H9 (cell line): ENCODE results near the gene TMEM271. TPM values are rescaled to one million over a fixed set of nuclear protein-coding genes. Genes with fewer than 3 reads are reported as not detected.

ENCODE experiments used
- DNase-seq: peaks from one replicate; pipeline ENCODE4 v3.0.0-alpha.2; 2017
- H2AFZ ChIP-seq: one replicate; pipeline ENCODE4 v1.6.1; 2013; ENCODE audit warnings: mild to moderate bottlenecking, low read length, control low read depth, moderate library complexity
- H2AK5ac ChIP-seq: 2 replicates; pipeline ENCODE4 v1.6.1; 2013; ENCODE audit warnings: low read length, control low read depth, mixed read lengths; ENCODE audit not compliant: insufficient read length
- H2BK120ac ChIP-seq: one replicate; pipeline ENCODE4 v1.6.1; 2013; ENCODE audit warnings: low read depth, mild to moderate bottlenecking, low read length, control low read depth, inconsistent platforms; ENCODE audit not compliant: poor library complexity, severe bottlenecking
- H2BK12ac ChIP-seq: 2 replicates; pipeline ENCODE4 v1.6.1; 2013; ENCODE audit warnings: low read length, control low read depth, mixed read lengths, low read depth; ENCODE audit not compliant: insufficient read length
- H2BK15ac ChIP-seq: 2 replicates; pipeline ENCODE4 v1.6.1; 2013; ENCODE audit warnings: low read depth, low read length, control low read depth
- H2BK20ac ChIP-seq: one replicate; pipeline ENCODE4 v1.6.1; 2013; ENCODE audit warnings: low read depth, mild to moderate bottlenecking, low read length, control low read depth, inconsistent platforms; ENCODE audit not compliant: poor library complexity, severe bottlenecking
- H2BK5ac ChIP-seq: 2 replicates; pipeline ENCODE4 v1.6.1; 2013; ENCODE audit warnings: low read length, control low read depth, mixed read lengths; ENCODE audit not compliant: insufficient read length
- H3K14ac ChIP-seq: 2 replicates; pipeline ENCODE4 v1.6.1; 2013; ENCODE audit warnings: low read length, control low read depth; ENCODE audit not compliant: insufficient read depth
- H3K18ac ChIP-seq: 2 replicates; pipeline ENCODE4 v1.6.1; 2013; ENCODE audit warnings: low read depth, mild to moderate bottlenecking, mixed read lengths, low read length, control low read depth; ENCODE audit not compliant: insufficient read length
- H3K23ac ChIP-seq: 2 replicates; pipeline ENCODE4 v1.6.1; 2013; ENCODE audit warnings: low read length, control low read depth, mixed read lengths, low read depth; ENCODE audit not compliant: insufficient read length
- H3K23me2 ChIP-seq: 2 replicates; pipeline ENCODE4 v1.6.1; 2013; ENCODE audit warnings: low read depth, mild to moderate bottlenecking, mixed read lengths, low read length, control low read depth; ENCODE audit not compliant: insufficient read length, poor library complexity, severe bottlenecking
- H3K27ac ChIP-seq: 2 replicates; pipeline ENCODE4 v1.5.1; 2013; ENCODE audit warnings: low read length, control low read depth, mixed read lengths, low read depth; ENCODE audit not compliant: insufficient read length
- H3K27me3 ChIP-seq: 2 replicates; pipeline ENCODE4 v1.6.1; 2013; ENCODE audit warnings: low read length, control low read depth, inconsistent platforms; ENCODE audit not compliant: insufficient read depth
- H3K4ac ChIP-seq: 2 replicates; pipeline ENCODE4 v1.6.1; 2013; ENCODE audit warnings: low read depth, mild to moderate bottlenecking, control low read depth, inconsistent platforms, low read length, moderate library complexity
- H3K4me1 ChIP-seq: 2 replicates; pipeline ENCODE4 v1.6.1; 2013; ENCODE audit warnings: low read length, control low read depth, inconsistent platforms; ENCODE audit not compliant: insufficient read depth
- H3K4me2 ChIP-seq: 2 replicates; pipeline ENCODE4 v1.6.1; 2013; ENCODE audit warnings: low read length, control low read depth, mixed read lengths; ENCODE audit not compliant: insufficient read length, insufficient read depth
- H3K56ac ChIP-seq: 2 replicates; pipeline ENCODE4 v1.6.1; 2013; ENCODE audit warnings: low read depth, mild to moderate bottlenecking, mixed read lengths, low read length, control low read depth; ENCODE audit not compliant: insufficient read length
- H3K79me1 ChIP-seq: 2 replicates; pipeline ENCODE4 v1.6.1; 2013; ENCODE audit warnings: low read depth, mild to moderate bottlenecking, moderate library complexity, low read length, control low read depth, inconsistent platforms; ENCODE audit not compliant: insufficient read depth, poor library complexity, severe bottlenecking
- H3K79me2 ChIP-seq: 2 replicates; pipeline ENCODE4 v1.6.1; 2013; ENCODE audit warnings: low read length, control low read depth, inconsistent platforms; ENCODE audit not compliant: insufficient read depth
- H3K9ac ChIP-seq: 2 replicates; pipeline ENCODE4 v1.6.1; 2013; ENCODE audit warnings: low read length, control low read depth, mixed read lengths; ENCODE audit not compliant: insufficient read length; ENCODE audit errors: extremely low read depth
- H3K9me3 ChIP-seq: one replicate; pipeline ENCODE4 v1.6.1; 2013; ENCODE audit warnings: low read depth, low read length, inconsistent platforms; ENCODE audit not compliant: control insufficient read depth
- H3T11ph ChIP-seq: one replicate; pipeline ENCODE4 v1.6.1; 2013; ENCODE audit warnings: mild to moderate bottlenecking, low read length, control low read depth, inconsistent platforms
- H4K20me1 ChIP-seq: one replicate; pipeline ENCODE4 v1.6.1; 2013; ENCODE audit not compliant: control insufficient read depth, insufficient read length, insufficient read depth
- H4K5ac ChIP-seq: 2 replicates; pipeline ENCODE4 v1.6.1; 2013; ENCODE audit warnings: low read depth, mild to moderate bottlenecking, mixed read lengths, low read length, control low read depth; ENCODE audit not compliant: insufficient read length
- H4K8ac ChIP-seq: replicated peaks from 2 replicates; pipeline ENCODE4 v1.6.1; 2013; ENCODE audit warnings: low read length, control low read depth, mixed read lengths, low read depth; ENCODE audit not compliant: insufficient read length
- H4K91ac ChIP-seq: 2 replicates; pipeline ENCODE4 v1.6.1; 2013; ENCODE audit warnings: low read depth, mild to moderate bottlenecking, moderate library complexity, mixed read lengths, low read length, control low read depth; ENCODE audit not compliant: insufficient read length
- H3K27ac Mint-ChIP-seq, 3 experiments: 2 replicates in 2 of 3; 3 replicates in 1 of 3; pipeline ENCODE4 v1.8.0; 2020 to 2021; ENCODE audit warnings: mixed read lengths in 3 of 3, mild to moderate bottlenecking in 1 of 3, moderate library complexity in 1 of 3
- H3K27me3 Mint-ChIP-seq: 2 replicates; pipeline ENCODE4 v1.8.0; 2021; ENCODE audit warnings: low read depth, mild to moderate bottlenecking, moderate library complexity, mixed read lengths
- H3K36me3 Mint-ChIP-seq, 3 experiments: 2 replicates in 2 of 3; 3 replicates in 1 of 3; pipeline ENCODE4 v1.8.0; 2020 to 2021; ENCODE audit warnings: low read depth in 3 of 3, mixed read lengths in 3 of 3; ENCODE audit not compliant: insufficient read depth in 1 of 3
- H3K4me1 Mint-ChIP-seq, 2 experiments: 2 replicates each; pipeline ENCODE4 v1.8.0; 2020; ENCODE audit warnings: mixed read lengths in 2 of 2
- H3K4me3 Mint-ChIP-seq, 2 experiments: 2 replicates in 1 of 2; 3 replicates in 1 of 2; pipeline ENCODE4 v1.8.0; 2020 to 2021; ENCODE audit warnings: mild to moderate bottlenecking in 2 of 2, mixed read lengths in 2 of 2, moderate library complexity in 1 of 2
- H3K9me3 Mint-ChIP-seq, 2 experiments: 2 replicates in 1 of 2; 3 replicates in 1 of 2; pipeline ENCODE4 v1.8.0; 2020; ENCODE audit warnings: mild to moderate bottlenecking in 2 of 2, mixed read lengths in 2 of 2, moderate library complexity in 1 of 2
- WGBS: extraction: QIAGEN DNeasy Blood & Tissue Kit; methylation state at CpG from one replicate; pipeline ENCODE4 v1.1.7; 2013; ENCODE audit warnings: missing lambda C conversion rate, low lambda C conversion rate, mixed read lengths; ENCODE audit not compliant: insufficient read length; ENCODE audit errors: extremely low coverage; 5-methylcytosine and 5-hydroxymethylcytosine counted together
- total RNA-seq: library from RNA; stranded (reverse); gene quantifications from 2 replicates; pipeline ENCODE4 v1.2.1, GENCODE V29; 2021
- TF ChIP-seq, protein P1 (sequence below): fragments of 200-600 bp; sonication (generic); conservative IDR thresholded peaks from 3 replicates; pipeline ENCODE4 v1.8.0; 2021; ENCODE audit warnings: antibody characterized with exemption, mild to moderate bottlenecking

The TMEM271 gene
- total RNA-seq, 1 experiment from 2014 or later: 0.09 TPM

DNA sequence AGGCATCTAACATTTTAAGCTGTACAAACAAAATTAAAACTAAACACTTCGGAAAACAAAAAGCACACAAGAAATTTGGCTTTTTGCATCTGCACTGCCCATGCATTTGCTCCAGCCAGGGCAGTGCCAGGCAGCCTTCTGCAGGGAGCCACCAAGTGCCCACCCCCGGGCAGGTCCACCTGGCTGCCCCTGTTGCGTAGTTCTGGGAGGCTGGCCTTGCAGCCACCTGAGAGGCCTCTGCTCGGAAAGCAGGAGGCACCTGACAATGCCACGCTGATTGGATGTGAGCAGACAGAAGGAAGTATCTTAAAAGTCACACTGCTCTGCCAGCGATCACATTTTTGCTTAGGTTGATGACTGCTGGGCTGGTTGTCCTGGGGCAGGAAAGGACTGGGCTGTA lies 3.5 kb downstream of the TMEM271 start:
- Histone ChIP-seq H4K20me1 (no peaks in the 10 kb centered on the region), H2BK20ac (no peak overlapping the region), H2BK120ac (no peak overlapping the region), H3K9ac (no peak overlapping the region), H2AK5ac (no peak overlapping the region), H3K79me2 (no peaks in the 10 kb centered on the region), H2BK5ac (no peak overlapping the region), H3K23me2 (peaks cover 15% of the 10 kb centered on the region), H2BK12ac (no peak overlapping the region), H3K79me1 (no peaks in the 10 kb centered on the region), H3K27ac (no peak overlapping the region), H3K4ac (no peak overlapping the region), H3K27me3 (peaks cover 27% of the 10 kb centered on the region), H3K56ac (no peak overlapping the region), H3K9me3 (no peaks in the 10 kb centered on the region), H4K8ac (no peak overlapping the region), H3K14ac (no peak overlapping the region), H4K5ac (no peak overlapping the region), H3K18ac (no peak overlapping the region), H3T11ph (no peak overlapping the region), H4K91ac (no peak overlapping the region), H2AFZ (no peak overlapping the region), H3K4me2 (no peak overlapping the region), H2BK15ac (no peak overlapping the region), H3K23ac (no peak overlapping the region), H3K4me1 (no peaks in the 10 kb centered on the region)
- H3K4me3 Mint-ChIP-seq: no peak overlapping the region
- peaks cover 3 to 6% of the 10 kb centered on the region in 2 experiments; a peak in 4 of 5 replicates for H3K9me3 Mint-ChIP-seq
- TF ChIP-seq, protein P1, sequence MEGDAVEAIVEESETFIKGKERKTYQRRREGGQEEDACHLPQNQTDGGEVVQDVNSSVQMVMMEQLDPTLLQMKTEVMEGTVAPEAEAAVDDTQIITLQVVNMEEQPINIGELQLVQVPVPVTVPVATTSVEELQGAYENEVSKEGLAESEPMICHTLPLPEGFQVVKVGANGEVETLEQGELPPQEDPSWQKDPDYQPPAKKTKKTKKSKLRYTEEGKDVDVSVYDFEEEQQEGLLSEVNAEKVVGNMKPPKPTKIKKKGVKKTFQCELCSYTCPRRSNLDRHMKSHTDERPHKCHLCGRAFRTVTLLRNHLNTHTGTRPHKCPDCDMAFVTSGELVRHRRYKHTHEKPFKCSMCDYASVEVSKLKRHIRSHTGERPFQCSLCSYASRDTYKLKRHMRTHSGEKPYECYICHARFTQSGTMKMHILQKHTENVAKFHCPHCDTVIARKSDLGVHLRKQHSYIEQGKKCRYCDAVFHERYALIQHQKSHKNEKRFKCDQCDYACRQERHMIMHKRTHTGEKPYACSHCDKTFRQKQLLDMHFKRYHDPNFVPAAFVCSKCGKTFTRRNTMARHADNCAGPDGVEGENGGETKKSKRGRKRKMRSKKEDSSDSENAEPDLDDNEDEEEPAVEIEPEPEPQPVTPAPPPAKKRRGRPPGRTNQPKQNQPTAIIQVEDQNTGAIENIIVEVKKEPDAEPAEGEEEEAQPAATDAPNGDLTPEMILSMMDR: no peak
- DNase-seq: no peak
- peaks cover 71% of the 10 kb centered on the region for H3K27me3 Mint-ChIP-seq
- peaks cover 0 to 2% (median 0%) of the 10 kb centered on the region in 3 experiments; a peak in 1 of 7 replicates for H3K36me3 Mint-ChIP-seq
- H3K27ac Mint-ChIP-seq: no peak overlapping the region
- no CpG with 5 or more reads among the region's 6 CpGs for WGBS
- peaks cover 5 to 8% of the 10 kb centered on the region in 2 experiments for H3K4me1 Mint-ChIP-seq
